OCI-LY1 (cell line): ENCODE data around the gene CACNA1B.

ENCODE experiments used
- CTCF ChIP-seq: fragments of 200-600 bp; sonication (generic), shearing (Covaris generic); IDR thresholded peaks from 2 replicates; pipeline ENCODE4 v1.5.1; 2017; ENCODE audit warnings: mild to moderate bottlenecking, antibody characterized with exemption, low read length, moderate library complexity, mixed read lengths
- EZH2 ChIP-seq: fragments of 200-600 bp; sonication (generic), shearing (Covaris generic); IDR thresholded peaks from 2 replicates; pipeline ENCODE4 v1.8.0; 2017; ENCODE audit warnings: borderline replicate concordance, mixed run types, mild to moderate bottlenecking, antibody characterized with exemption, low read length, moderate library complexity, mixed read lengths

- no peak for TF ChIP-seq CTCF
- no peak for TF ChIP-seq EZH2
These were observed 94.9 kb downstream of the CACNA1B start for GRCh38 chr9:137972355-137972987.
